ENCODE data around the gene MPV17L. TPM values are rescaled to one million over a fixed set of nuclear protein-coding genes. Genes with fewer than 3 reads are reported as not detected.
"Not testable (repeated sequence)": the region's sequence is repeated elsewhere in the genome, so short reads cannot be mapped to it uniquely, and the experiment has no call there.

Gene MPV17L
- total RNA-seq, 2 donors from 2014 or later: 2.7 to 3.1 TPM

GRCh38 chr16:15401972-15402371 is 6.4 kb downstream of the MPV17L start:
- WGBS, 2 experiments (ENCODE audit: insufficient coverage in 1 of 2, insufficient read length in 1 of 2): 100% methylated on average over 2 to 3 of the region's 3 CpGs

GRCh38 chr16:15403392-15403995 is 7.9 kb downstream of the MPV17L start:
- H3K9ac ChIP-seq (ENCODE audit: extremely low read depth, low read length, poor library complexity, severe bottlenecking): no peak overlapping the region
- H3K36me3 ChIP-seq (ENCODE audit: control insufficient read depth, insufficient read depth, low read length): no peaks in the 10 kb centered on the region
- WGBS, 2 experiments (ENCODE audit: insufficient coverage in 1 of 2, insufficient read length in 1 of 2): 88 to 94% methylated on average over 8 to 9 of the region's 9 CpGs
- no peak overlapping the region for H3K4me3 Mint-ChIP-seq
- H3K27ac ChIP-seq (ENCODE audit: low read depth, low read length): no peak overlapping the region
- DNase-seq: no peak
- H3K27me3 Mint-ChIP-seq (ENCODE audit: insufficient read depth): no peaks in the 10 kb centered on the region
- TF ChIP-seq CTCF (conservative IDR thresholded peaks at IDR 0.05): no peak
- H3K27me3 ChIP-seq (ENCODE audit: control insufficient read depth, insufficient read depth, low read length, poor library complexity, severe bottlenecking): no peaks in the 10 kb centered on the region
- no peaks in the 10 kb centered on the region for H3K4me1 Mint-ChIP-seq
- no peaks in the 10 kb centered on the region for H3K4me1 ChIP-seq (ENCODE audit: control insufficient read depth, insufficient read depth, low read length)
- H3K4me3 ChIP-seq (ENCODE audit: low read length): no peak overlapping the region
- H3K27ac Mint-ChIP-seq: no peak overlapping the region
- H3K36me3 Mint-ChIP-seq (ENCODE audit: low read depth): no peaks in the 10 kb centered on the region
- no peaks in the 10 kb centered on the region for H3K9me3 ChIP-seq (ENCODE audit: control insufficient read depth, low read length)
- H3K9me3 Mint-ChIP-seq: no peaks in the 10 kb centered on the region

More at GRCh38 chr16:15401972-15402371, 6.4 kb downstream of the MPV17L start:
- H3K9me3 ChIP-seq (ENCODE audit: control insufficient read depth, low read length): no peaks in the 10 kb centered on the region
- no peak for DNase-seq
- no peak overlapping the region for H3K4me3 Mint-ChIP-seq
- no peak overlapping the region for H3K27ac Mint-ChIP-seq
- H3K4me1 Mint-ChIP-seq: no peaks in the 10 kb centered on the region
- TF ChIP-seq CTCF (conservative IDR thresholded peaks at IDR 0.05): no peak
- no peaks in the 10 kb centered on the region for H3K36me3 Mint-ChIP-seq (ENCODE audit: low read depth)
- no peaks in the 10 kb centered on the region for H3K9me3 Mint-ChIP-seq
- H3K4me3 ChIP-seq (ENCODE audit: low read length): no peak overlapping the region
- H3K27me3 Mint-ChIP-seq (ENCODE audit: insufficient read depth): peaks cover 5% of the 10 kb centered on the region
- no peaks in the 10 kb centered on the region for H3K4me1 ChIP-seq (ENCODE audit: control insufficient read depth, insufficient read depth, low read length)
- peaks cover 4% of the 10 kb centered on the region for H3K27me3 ChIP-seq (ENCODE audit: control insufficient read depth, insufficient read depth, low read length, poor library complexity, severe bottlenecking)
- H3K9ac ChIP-seq (ENCODE audit: extremely low read depth, low read length, poor library complexity, severe bottlenecking): no peak overlapping the region
- H3K27ac ChIP-seq (ENCODE audit: low read depth, low read length): no peak overlapping the region
- H3K36me3 ChIP-seq (ENCODE audit: control insufficient read depth, insufficient read depth, low read length): no peaks in the 10 kb centered on the region

DNA sequence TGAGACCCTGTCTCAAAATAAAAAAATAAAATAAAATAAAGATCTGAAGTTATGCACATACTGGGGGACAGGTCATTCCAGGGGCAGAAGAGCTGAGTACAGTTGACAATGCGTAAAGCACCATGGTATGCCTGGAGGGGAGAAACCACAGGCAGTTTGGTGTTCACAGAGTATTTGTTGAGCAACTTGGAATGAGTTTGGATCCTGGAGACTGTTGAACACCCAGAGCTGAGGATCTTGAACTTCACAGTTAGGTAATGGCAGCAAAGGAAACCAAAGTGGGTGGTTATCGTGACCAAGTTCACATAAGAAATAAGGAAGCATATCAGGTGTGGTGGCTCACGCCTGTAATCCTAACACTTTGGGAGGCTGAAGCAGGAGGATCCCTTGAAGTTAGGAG is 8.5 kb downstream of the MPV17L start:
- H3K9me3 Mint-ChIP-seq; H3K4me3 Mint-ChIP-seq; H3K4me1 ChIP-seq (ENCODE audit: control insufficient read depth, insufficient read depth, low read length); H3K27ac Mint-ChIP-seq; H3K4me1 Mint-ChIP-seq; H3K27me3 ChIP-seq (ENCODE audit: control insufficient read depth, insufficient read depth, low read length, poor library complexity, severe bottlenecking); H3K9me3 ChIP-seq (ENCODE audit: control insufficient read depth, low read length); H3K36me3 Mint-ChIP-seq (ENCODE audit: low read depth); DNase-seq; H3K9ac ChIP-seq (ENCODE audit: extremely low read depth, low read length, poor library complexity, severe bottlenecking); H3K27ac ChIP-seq (ENCODE audit: low read depth, low read length); H3K27me3 Mint-ChIP-seq (ENCODE audit: insufficient read depth); H3K36me3 ChIP-seq (ENCODE audit: control insufficient read depth, insufficient read depth, low read length); H3K4me3 ChIP-seq (ENCODE audit: low read length): not testable (repeated sequence)
- WGBS, 2 experiments (ENCODE audit: insufficient coverage in 1 of 2, insufficient read length in 1 of 2): 89 to 95% methylated on average over 3 of the region's 3 CpGs

DNA sequence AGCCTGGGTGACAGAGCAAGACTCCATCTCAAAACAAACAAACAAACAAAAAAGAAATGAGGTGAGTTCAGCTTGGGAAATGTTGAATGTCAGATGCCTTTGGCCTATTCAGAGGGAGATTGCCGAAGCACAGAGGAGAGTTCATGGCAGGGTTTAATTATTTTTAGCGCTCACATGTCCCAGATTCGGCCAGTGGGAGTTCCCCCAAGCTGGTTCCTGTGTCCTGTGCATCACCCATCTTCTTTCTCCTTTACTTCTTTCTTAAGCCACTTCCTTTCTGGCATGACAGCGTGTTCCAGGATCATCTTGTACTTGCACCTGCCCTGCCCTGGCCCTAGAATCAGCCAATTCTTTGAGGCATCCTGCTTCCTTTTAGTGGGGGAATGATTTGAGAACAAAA is 9.2 kb downstream of the MPV17L start:
- Histone ChIP-seq H3K36me3 (ENCODE audit: control insufficient read depth, insufficient read depth, low read length) (no peaks in the 10 kb centered on the region), H3K9ac (ENCODE audit: extremely low read depth, low read length, poor library complexity, severe bottlenecking) (no peak overlapping the region), H3K9me3 (ENCODE audit: control insufficient read depth, low read length) (no peaks in the 10 kb centered on the region), H3K4me1 (ENCODE audit: control insufficient read depth, insufficient read depth, low read length) (no peaks in the 10 kb centered on the region), H3K27me3 (ENCODE audit: control insufficient read depth, insufficient read depth, low read length, poor library complexity, severe bottlenecking) (no peaks in the 10 kb centered on the region), H3K4me3 (ENCODE audit: low read length) (no peak overlapping the region), H3K27ac (ENCODE audit: low read depth, low read length) (no peak overlapping the region)
- Mint-ChIP-seq H3K4me1 (no peaks in the 10 kb centered on the region), H3K36me3 (ENCODE audit: low read depth) (no peaks in the 10 kb centered on the region), H3K27me3 (ENCODE audit: insufficient read depth) (no peaks in the 10 kb centered on the region), H3K4me3 (no peak overlapping the region), H3K9me3 (no peaks in the 10 kb centered on the region), H3K27ac (peak overlapping the region; percentile 46)
- WGBS, 2 experiments (ENCODE audit: insufficient coverage in 1 of 2, insufficient read length in 1 of 2): 89 to 93% methylated on average over 3 to 4 of the region's 4 CpGs
- DNase-seq: no peak
- TF ChIP-seq CTCF (conservative IDR thresholded peaks at IDR 0.05): no peak

- not testable (repeated sequence) for H3K4me3 Mint-ChIP-seq; H3K4me3 ChIP-seq (ENCODE audit: low read length); H3K27me3 ChIP-seq (ENCODE audit: control insufficient read depth, insufficient read depth, low read length, poor library complexity, severe bottlenecking); DNase-seq; H3K4me1 ChIP-seq (ENCODE audit: control insufficient read depth, insufficient read depth, low read length); H3K4me1 Mint-ChIP-seq; H3K27ac Mint-ChIP-seq; H3K9me3 Mint-ChIP-seq; H3K9ac ChIP-seq (ENCODE audit: extremely low read depth, low read length, poor library complexity, severe bottlenecking); H3K27me3 Mint-ChIP-seq (ENCODE audit: insufficient read depth); H3K27ac ChIP-seq (ENCODE audit: low read depth, low read length); H3K9me3 ChIP-seq (ENCODE audit: control insufficient read depth, low read length); H3K36me3 ChIP-seq (ENCODE audit: control insufficient read depth, insufficient read depth, low read length); H3K36me3 Mint-ChIP-seq (ENCODE audit: low read depth)
- 90 to 92% methylated on average over 2 to 4 of the region's 4 CpGs for WGBS, 2 experiments (ENCODE audit: insufficient coverage in 1 of 2, insufficient read length in 1 of 2)
These were observed 12.2 kb downstream of the MPV17L start for GRCh38 chr16:15407756-15408155.
